ENCODE results near the gene NTRK2.

DNA sequence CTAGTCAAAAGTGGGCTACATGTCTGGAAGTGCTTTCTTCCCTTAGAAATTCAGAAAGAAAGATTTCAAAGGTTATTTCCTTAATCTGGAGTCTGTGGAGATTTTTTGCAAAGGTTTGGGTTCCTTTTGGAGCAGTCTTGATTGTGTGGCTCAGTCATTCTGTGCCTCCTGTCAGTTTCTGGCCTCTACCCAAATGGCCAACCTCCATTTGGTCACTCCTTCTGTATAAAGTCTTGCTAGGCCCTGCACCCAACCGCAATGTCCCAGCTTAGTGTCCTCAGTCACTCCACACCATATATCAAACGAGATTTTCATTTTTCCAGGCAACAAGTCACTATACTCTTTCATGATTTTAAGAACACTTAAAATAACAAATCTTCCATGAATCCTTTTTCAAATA lies 199.6 kb downstream of the NTRK2 start:
- TF ChIP-seq, protein P1, sequence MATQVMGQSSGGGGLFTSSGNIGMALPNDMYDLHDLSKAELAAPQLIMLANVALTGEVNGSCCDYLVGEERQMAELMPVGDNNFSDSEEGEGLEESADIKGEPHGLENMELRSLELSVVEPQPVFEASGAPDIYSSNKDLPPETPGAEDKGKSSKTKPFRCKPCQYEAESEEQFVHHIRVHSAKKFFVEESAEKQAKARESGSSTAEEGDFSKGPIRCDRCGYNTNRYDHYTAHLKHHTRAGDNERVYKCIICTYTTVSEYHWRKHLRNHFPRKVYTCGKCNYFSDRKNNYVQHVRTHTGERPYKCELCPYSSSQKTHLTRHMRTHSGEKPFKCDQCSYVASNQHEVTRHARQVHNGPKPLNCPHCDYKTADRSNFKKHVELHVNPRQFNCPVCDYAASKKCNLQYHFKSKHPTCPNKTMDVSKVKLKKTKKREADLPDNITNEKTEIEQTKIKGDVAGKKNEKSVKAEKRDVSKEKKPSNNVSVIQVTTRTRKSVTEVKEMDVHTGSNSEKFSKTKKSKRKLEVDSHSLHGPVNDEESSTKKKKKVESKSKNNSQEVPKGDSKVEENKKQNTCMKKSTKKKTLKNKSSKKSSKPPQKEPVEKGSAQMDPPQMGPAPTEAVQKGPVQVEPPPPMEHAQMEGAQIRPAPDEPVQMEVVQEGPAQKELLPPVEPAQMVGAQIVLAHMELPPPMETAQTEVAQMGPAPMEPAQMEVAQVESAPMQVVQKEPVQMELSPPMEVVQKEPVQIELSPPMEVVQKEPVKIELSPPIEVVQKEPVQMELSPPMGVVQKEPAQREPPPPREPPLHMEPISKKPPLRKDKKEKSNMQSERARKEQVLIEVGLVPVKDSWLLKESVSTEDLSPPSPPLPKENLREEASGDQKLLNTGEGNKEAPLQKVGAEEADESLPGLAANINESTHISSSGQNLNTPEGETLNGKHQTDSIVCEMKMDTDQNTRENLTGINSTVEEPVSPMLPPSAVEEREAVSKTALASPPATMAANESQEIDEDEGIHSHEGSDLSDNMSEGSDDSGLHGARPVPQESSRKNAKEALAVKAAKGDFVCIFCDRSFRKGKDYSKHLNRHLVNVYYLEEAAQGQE (IDR thresholded peaks at IDR 0.05; ENCODE audit: low read depth) = no peak
- TF ChIP-seq EP300 (IDR thresholded peaks at IDR 0.05; ENCODE audit: borderline replicate concordance) = no peak
- no peak for TF ChIP-seq FOXM1 (IDR thresholded peaks at IDR 0.05; ENCODE audit: borderline replicate concordance, low read depth)
- no peak for TF ChIP-seq TAF1 (IDR thresholded peaks at IDR 0.05; ENCODE audit: low read depth)
- no peak for TF ChIP-seq YY1 (IDR thresholded peaks at IDR 0.05; ENCODE audit: low read depth)
- TF ChIP-seq, protein P2, sequence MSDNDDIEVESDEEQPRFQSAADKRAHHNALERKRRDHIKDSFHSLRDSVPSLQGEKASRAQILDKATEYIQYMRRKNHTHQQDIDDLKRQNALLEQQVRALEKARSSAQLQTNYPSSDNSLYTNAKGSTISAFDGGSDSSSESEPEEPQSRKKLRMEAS (IDR thresholded peaks at IDR 0.05) = no peak
- TF ChIP-seq CREB1 (IDR thresholded peaks at IDR 0.05; ENCODE audit: low read depth) = no peak
- TF ChIP-seq TCF12 (IDR thresholded peaks at IDR 0.05; ENCODE audit: low read depth) = no peak
- no peak for TF ChIP-seq ZBTB7A (IDR thresholded peaks at IDR 0.05; ENCODE audit: low read depth)
- TF ChIP-seq, protein P3, sequence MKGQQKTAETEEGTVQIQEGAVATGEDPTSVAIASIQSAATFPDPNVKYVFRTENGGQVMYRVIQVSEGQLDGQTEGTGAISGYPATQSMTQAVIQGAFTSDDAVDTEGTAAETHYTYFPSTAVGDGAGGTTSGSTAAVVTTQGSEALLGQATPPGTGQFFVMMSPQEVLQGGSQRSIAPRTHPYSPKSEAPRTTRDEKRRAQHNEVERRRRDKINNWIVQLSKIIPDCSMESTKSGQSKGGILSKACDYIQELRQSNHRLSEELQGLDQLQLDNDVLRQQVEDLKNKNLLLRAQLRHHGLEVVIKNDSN (IDR thresholded peaks at IDR 0.05) = no peak
- no peak for TF ChIP-seq RAD21 (IDR thresholded peaks at IDR 0.05; ENCODE audit: low read depth)
- no peak for TF ChIP-seq NFIC (IDR thresholded peaks at IDR 0.05)
- TF ChIP-seq TEAD4 (IDR thresholded peaks at IDR 0.05) = no peak
- TF ChIP-seq CEBPB (IDR thresholded peaks at IDR 0.05) = no peak

Measured in Ishikawa (cell line).